Pulmonary artery endothelial cell (primary cell): ENCODE results near the gene EPHA4. TPM values are rescaled to one million over a fixed set of nuclear protein-coding genes. Genes with fewer than 3 reads are reported as not detected.

Experiments used
- DNase-seq: peaks from one replicate; pipeline ENCODE4 v3.0.0-alpha.2; 2011; ENCODE audit warnings: low read depth, low spot score
- total RNA-seq: library from RNA; depleted of rRNA; stranded (reverse); fragments of >200 nt; gene quantifications from 2 replicates; pipeline ENCODE4 v1.2.3, GENCODE V29; 2014

EPHA4 gene
- total RNA-seq, 1 donor from 2014 or later: 33.4 TPM

- DNase-seq: no peak
Measured at GRCh38 chr2:221477714-221478484, 94.2 kb downstream of the EPHA4 start.

DNA sequence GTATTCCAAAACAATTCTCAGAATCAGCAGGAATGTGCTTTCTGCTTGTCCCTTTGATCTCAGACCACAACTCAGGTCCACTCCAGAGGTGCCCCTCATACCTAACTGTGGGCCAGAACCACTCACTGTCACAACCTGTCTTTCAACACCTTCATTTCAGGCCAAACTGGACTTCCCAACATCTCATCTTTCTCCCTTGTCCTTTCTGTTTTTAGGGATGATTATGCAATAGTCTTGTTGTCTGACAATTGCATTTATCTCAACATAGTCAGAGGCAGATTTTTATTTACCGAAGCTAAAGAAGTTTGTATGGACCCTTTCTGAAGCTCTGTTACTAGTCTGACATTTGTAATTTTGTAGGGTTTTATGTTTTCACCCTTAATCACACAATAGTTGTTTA is 95.9 kb downstream of the EPHA4 start:
- DNase-seq: no peak

GRCh38 chr2:221473451-221473850 is 98.7 kb downstream of the EPHA4 start:
- DNase-seq: no peak

GRCh38 chr2:221468317-221468716 is 103.8 kb downstream of the EPHA4 start:
- DNase-seq: no peak

GRCh38 chr2:221467610-221468009 is 104.5 kb downstream of the EPHA4 start:
- DNase-seq: peak; percentile 80

DNA sequence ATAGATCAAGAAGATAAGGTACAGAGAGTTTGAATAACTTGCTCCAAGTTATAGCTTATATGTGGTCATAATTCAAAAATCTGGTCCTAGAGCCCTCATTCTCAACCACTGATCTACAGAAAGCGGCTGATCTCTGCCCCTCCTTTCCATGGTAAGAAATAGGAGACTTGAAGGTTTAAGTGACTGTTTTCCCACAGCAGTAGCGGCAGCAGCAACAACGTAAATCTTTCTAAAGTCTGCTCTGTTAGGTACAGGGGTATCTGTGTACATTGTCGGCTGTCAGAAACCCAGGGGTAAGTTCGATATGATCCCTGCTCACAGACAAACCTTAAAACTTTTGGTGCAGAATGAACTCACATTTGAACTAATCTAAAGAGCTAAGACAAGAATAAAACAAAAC is 105.4 kb downstream of the EPHA4 start:
- DNase-seq: no peak

DNA sequence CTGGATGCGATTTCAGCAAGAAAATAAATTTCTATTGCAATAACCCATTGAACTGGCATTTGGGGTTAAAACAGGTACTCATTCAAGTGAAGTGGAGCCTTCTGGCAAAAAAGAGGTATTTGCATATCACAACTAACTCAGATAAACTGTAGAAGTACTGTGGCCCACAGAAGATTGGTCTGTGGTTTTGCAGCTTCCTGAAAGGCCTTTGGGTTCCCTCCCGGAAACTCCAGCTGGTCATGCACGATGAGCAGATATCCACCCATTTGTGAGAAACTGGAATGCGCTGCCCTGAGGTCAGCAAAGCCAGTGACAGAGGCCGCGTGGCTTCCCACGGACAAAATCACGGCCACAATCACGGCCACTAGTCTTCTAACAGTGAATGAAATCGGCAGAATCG is 106.3 kb downstream of the EPHA4 start:
- DNase-seq: no peak

DNA sequence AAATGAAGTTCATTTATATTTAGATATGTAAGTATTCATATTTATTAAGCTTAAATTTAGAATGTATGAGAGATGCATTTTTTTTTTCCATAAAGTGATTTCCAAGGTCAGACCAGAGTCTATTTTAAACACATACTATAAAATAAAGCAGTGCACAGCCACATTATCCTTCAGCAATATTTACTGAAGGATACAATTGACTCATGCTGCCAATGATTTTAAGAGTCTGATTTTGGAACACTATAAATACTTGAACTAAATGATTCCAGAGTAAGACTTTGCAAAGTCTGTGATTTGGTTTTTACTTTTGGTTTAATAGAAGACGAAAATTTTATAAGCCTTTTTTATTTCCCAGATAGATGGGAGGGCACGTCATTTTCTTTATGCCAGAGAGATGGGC is 107.1 kb downstream of the EPHA4 start:
- no peak for DNase-seq

GRCh38 chr2:221463241-221463896 is 108.7 kb downstream of the EPHA4 start:
- DNase-seq: no peak

DNA sequence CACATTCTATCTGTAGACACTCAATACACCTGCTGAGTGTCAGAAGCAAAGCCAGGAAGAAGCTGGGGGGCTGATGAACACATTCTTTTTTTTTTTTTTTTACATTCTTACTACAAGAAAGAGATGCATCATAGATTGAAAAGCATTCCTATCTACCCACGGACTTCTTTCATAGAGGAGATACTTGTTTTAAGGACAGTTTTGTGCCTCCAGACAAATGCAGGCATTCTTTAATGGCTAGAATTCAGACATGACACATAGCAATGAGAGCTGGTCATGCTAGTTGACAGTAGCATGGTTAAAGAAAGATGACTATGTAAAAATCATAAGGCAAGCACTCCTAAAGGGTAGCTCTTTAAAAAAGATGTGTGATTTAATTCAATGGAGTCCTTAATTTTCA is 110.2 kb downstream of the EPHA4 start:
- DNase-seq: no peak

DNA sequence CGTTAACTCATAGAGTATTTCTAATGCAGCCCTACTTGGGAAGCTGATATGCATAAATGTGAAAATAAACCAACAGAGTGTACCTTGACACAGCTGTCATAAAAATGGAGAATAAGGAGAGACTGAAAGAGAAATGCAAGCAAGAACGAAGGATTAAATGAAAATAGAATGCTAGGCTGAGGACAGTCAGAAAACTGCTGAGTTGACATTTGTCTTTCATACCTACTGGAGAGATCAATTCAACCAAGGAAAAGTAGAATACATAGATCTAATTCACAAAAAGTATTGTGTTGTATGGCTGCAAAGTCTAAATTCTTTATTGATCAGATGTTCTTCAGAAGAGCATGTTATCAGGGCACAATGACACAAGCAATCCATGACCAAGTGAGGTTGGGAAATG is 112.0 kb downstream of the EPHA4 start:
- no peak for DNase-seq

GRCh38 chr2:221458578-221458977 is 113.5 kb downstream of the EPHA4 start:
- DNase-seq: no peak

DNA sequence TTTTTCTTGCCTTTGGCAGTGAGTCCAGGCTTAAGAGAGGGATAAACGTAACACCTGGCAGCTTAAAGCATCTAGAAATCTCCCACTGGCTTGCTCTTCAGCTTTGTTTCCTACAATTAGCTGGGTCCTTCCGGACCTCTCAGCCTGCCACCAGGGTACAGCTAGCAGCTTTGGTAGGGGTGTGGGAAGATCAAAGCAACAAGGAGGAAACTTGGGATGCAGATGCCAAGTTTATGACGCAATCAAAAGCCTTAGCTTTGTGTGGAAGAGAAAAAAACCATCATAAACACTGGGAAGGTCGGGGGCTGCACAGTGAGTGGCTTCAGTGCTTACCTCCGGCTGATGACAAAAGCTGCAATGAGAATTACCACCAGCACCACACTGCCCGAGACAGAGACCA is 116.9 kb downstream of the EPHA4 start:
- DNase-seq: no peak

DNA sequence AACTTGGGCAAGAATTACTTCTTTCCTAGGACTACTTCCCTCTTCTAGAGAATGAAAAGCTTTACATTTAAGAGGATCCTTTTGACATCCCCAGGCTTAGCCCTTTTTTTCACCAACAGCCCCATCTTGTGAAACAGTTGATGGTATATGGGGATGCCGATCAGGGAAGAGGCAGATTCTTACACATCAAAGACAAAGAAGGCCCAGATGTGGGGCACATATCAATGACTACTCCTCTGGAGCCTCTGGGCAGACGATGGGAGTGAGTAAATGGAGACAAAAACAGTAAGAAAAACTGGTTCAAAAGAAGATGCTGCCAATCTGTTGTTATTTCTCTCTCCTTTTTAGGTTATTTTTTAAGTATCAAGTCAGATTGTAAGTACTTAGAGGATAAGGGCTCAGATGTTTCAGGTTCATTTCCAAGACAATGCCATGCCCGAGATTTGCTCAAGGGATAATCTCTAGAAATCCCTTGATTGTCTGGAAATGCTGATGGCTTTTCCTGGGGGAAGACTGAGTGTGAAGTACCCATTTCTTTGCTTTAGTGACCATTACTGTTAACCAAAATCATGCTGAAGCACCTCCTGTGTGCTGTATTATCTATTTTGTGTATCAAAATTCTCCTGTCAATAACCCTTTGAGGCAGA is 117.5 kb downstream of the EPHA4 start:
- DNase-seq: no peak

DNA sequence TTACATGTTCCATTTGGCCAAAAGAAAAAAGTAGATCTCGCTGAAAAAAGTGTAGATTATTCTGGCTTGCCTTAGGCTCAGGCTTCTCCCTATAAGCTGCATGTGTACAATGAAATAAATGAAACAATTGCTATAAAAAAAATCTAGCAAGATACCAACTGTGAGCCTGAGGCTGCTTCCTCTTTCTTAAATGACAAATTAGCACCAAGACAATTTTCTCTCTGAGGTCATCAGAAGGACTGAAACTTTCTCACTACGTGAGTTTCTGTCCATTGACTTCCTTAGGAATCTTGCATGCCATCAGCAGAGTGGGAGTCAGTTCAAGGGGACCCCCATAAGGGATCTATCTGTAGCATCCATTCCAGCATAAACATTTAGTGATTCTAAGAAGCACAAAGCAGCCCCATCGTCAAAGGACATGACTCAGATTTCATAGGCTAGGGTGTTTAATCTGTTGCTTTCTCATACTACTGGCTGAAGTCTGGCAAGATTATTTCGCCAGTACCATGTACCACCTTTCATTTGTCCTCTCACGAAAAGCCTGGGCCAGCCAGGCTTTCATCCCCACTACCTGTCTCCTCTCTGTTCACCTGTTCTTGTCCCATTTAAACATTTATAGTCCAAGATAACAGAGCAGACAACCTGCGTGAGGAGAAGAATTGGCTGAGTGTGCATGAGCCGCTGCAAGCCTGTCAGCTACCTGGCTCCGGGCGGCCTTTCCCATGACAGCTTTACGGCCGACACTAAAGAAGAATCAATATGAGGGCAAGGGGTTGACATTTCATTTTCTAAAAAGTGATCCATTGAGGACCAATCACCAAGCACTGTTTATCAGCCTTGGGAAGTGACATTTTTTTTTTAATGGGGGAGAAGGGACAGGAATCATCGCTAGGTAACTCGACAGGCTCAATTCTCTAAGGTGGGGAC is 120.0 kb downstream of the EPHA4 start:
- DNase-seq: no peak

DNA sequence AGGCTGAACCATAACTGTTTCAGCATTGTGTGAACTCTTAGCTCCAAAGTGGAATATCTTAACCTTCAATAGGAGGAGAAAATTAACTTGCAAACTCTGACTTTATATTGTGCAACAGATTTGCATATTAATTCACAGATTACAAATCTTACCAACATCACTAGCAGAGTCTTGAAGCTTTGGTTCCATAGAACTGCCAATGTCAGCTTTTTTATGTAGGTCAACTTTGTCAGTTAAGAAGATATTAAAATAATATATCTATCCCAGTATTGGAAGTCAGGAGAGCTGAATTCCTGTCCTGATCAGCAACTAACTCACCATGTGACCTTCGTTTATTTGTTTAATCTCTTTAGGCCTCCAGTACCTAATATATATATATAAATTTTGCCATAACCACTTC is 121.8 kb downstream of the EPHA4 start:
- no peak for DNase-seq

DNA sequence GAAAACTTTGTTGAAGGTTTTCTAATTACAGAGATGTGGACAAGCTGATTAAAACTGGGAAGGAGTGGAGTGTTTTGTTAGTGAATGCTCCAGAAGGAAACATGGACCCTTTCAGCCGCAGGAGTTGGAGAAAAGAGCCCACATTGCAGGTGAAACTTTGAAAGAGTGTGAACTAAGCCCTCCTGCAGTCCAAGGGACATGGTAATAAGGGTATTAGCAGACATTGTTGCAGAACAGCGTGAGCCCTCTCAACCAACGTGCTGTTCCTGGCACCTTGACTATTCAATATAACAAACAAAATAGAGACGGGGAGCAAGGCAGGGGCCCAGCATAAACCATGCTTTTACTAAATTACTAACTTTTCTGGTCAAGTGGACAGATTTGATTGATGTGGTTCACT is 122.7 kb downstream of the EPHA4 start:
- no peak for DNase-seq

GRCh38 chr2:221448844-221449390 is 123.2 kb downstream of the EPHA4 start:
- DNase-seq: no peak

- DNase-seq: no peak
Measured at GRCh38 chr2:221448057-221448843, 123.9 kb downstream of the EPHA4 start.

- no peak for DNase-seq
Measured at GRCh38 chr2:221447310-221447709, 124.8 kb downstream of the EPHA4 start.
